ENCODE results near the gene NXPE4. TPM values are rescaled to one million over a fixed set of nuclear protein-coding genes. Genes with fewer than 3 reads are reported as not detected.
"Not testable (repeated sequence)": the region's sequence is repeated elsewhere in the genome, so short reads cannot be mapped to it uniquely, and the experiment has no call there.

Gene NXPE4
- total RNA-seq, 4 donors from 2014 or later, result 0.53 to 3.5 (median 0.67) TPM; not detected in 1

DNA sequence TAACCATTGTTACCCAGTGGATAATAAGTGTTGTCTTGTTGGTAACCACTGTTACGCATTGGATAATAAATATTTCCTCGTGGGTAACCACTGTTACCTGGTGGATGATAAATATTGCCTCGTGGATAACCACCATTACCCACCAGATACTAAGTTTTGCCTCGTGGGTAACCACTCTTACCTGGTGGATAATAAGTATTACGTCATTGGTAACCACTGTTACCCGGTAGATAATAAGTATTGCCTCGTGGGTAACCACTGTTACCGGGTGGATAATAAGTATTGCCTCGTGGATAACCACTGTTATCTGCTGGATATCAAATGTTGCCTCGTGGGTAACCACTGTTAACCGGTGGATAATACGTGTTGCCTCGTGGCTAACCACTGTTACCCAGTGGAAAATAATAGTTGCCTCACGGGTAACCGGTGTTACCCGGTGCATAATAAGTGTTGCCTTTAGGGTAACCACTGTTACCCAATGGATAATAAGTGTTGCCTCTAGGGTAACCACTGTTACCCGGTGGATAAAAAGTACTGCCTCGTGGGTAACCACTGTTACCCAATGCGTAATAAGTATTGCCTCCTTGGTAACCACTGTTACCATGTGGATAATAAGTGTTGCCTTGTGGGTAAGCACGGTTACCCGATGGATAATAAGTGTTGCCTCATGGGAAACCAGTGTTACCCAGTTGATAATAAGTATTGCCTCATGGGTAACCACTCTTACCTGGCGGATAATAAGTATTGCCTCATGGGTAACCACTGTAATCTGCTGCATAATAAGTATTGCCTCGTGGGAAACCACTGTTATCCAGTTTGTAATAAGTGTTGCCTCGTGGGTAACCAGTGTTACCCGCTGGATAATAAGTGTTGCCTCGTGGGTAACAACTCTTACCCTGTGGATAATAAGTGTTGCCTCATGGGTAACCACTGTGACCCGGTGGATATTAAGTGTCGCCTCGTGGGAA lies 21.9 kb upstream of the NXPE4 start:
- TF ChIP-seq, protein P1, sequence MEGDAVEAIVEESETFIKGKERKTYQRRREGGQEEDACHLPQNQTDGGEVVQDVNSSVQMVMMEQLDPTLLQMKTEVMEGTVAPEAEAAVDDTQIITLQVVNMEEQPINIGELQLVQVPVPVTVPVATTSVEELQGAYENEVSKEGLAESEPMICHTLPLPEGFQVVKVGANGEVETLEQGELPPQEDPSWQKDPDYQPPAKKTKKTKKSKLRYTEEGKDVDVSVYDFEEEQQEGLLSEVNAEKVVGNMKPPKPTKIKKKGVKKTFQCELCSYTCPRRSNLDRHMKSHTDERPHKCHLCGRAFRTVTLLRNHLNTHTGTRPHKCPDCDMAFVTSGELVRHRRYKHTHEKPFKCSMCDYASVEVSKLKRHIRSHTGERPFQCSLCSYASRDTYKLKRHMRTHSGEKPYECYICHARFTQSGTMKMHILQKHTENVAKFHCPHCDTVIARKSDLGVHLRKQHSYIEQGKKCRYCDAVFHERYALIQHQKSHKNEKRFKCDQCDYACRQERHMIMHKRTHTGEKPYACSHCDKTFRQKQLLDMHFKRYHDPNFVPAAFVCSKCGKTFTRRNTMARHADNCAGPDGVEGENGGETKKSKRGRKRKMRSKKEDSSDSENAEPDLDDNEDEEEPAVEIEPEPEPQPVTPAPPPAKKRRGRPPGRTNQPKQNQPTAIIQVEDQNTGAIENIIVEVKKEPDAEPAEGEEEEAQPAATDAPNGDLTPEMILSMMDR (IDR thresholded peaks at IDR 0.05), result no peak
- TF ChIP-seq POLR2A (IDR thresholded peaks at IDR 0.05), result no peak
- Histone ChIP-seq H3K36me3 (no peaks in the 10 kb centered on the region), H3K27me3 (no peaks in the 10 kb centered on the region), H3K4me3 (no peak overlapping the region), H3K9me3 (no peaks in the 10 kb centered on the region), H3K4me1 (no peaks in the 10 kb centered on the region), H3K27ac (no peak overlapping the region)
- no peak for DNase-seq

DNA sequence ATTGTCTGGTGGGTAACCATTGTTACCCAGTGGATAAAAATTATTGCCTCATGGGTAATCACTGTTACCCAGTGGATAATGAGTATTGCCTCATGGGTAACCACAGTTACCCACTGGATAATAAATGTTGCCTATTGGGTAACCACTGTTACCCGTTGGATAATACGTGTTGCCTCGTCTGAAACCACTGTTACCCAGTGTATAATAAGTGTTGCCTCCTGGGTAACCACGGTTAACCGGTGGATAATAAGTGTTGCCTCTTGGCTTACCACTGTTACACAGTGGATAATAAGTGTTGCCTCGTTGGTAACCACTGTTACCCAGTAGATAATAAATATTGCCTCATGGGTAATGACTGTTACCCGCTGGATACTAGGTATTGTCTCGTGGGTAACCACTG lies 20.9 kb upstream of the NXPE4 start:
- Histone ChIP-seq H3K27ac (no peak overlapping the region), H3K4me1 (no peaks in the 10 kb centered on the region), H3K27me3 (no peaks in the 10 kb centered on the region), H3K36me3 (no peaks in the 10 kb centered on the region), H3K9me3 (no peaks in the 10 kb centered on the region), H3K4me3 (no peak overlapping the region)
- no peak for DNase-seq
- no peak for TF ChIP-seq POLR2A (IDR thresholded peaks at IDR 0.05)
- TF ChIP-seq, protein P1 (IDR thresholded peaks at IDR 0.05), result no peak

DNA sequence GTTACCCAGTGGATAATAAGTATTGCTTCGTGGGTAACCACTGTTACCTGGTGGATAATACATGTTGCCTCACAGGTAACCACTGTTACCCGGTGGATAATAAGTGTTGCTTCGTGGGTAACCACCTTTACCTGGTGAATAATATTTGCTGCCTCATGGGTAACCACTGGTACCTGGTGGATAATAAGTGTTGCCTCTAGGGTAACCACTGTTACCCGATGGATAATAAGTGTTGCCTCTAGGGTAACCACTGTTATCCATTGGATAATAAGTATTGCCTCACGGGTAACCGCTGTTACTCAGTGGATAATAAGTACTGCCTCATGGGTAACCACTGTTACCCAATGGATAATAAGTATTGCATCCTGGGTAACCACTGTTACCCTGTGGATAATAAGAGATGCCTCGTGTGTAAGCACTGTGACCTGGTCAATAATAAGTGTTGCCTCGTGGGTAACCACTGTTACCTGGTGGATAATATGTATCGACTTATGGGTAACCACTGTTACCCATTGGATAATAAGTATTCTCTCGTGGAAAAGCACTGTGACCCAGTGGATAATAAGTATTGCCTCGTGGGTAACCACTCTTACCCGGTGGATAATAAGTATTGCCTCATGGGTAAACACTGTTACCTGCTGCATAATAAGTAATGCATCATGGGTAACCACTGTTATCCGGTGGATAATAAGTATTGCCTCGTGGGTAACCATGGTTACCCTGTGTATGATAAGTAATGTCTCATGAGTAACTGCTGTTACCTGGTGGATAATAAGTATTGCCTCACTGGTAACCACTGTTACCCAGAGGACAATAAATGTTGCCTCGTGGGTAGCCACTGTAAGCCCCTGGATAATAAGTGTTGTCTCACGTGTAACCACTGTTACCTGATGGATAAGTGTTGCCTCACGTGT lies 20.1 kb upstream of the NXPE4 start:
- no peaks in the 10 kb centered on the region for H3K4me1 ChIP-seq
- no peak for TF ChIP-seq POLR2A (IDR thresholded peaks at IDR 0.05)
- TF ChIP-seq, protein P1 (IDR thresholded peaks at IDR 0.05), result no peak
- no peaks in the 10 kb centered on the region for H3K36me3 ChIP-seq
- H3K27me3 ChIP-seq, result no peaks in the 10 kb centered on the region
- no peak overlapping the region for H3K27ac ChIP-seq
- no peak overlapping the region for H3K4me3 ChIP-seq
- H3K9me3 ChIP-seq, result no peaks in the 10 kb centered on the region
- DNase-seq, result no peak

DNA sequence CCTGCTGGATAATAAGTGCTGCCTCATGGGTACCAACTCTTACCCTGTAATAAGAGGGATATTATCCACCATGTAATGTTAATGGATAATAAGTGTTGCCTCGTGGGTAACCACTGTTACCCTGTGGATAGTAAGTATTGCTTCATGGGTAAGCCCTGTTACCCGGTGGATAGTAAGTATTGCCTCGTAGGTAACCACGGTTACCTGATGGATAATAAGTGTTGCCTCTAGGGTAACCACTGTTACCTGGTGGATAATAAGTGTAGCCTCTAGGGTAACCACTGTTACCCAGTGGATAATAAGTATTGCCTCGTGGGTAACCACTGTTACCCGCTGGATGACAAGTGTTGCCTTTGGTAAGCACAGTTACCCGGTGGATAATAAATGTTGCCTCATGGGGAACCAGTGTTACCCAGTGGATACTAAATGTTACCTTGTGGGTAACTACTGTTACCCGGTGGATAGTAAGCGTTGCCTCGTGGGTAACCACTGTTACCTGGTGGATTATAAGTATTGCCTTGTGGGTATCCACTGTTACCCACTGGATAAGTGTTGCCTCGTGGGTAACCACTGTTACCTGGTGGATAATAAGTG lies 18.6 kb upstream of the NXPE4 start:
- no peak for DNase-seq

DNA sequence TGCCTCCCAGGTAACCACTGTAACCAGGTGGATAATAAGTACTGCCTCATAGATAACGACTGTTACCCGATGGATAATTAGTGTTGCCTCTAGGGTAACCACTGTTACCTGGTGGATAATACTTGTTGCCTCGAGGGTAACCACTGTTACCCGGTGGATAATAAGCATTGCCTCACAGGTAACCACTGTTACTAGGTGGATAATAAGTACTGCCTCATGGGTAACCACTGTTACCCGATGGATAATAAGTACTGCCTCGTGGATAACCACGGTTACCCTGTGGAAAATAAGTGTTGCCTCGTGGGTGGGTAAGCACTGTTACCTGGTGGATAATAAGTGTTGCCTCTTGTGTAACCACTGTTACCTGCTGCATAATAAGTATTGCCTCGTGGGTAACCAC lies 17.5 kb upstream of the NXPE4 start:
- not testable (repeated sequence) for DNase-seq, H3K4me3 ChIP-seq, H3K27me3 ChIP-seq, H3K9me3 ChIP-seq, H3K4me1 ChIP-seq, H3K27ac ChIP-seq, H3K36me3 ChIP-seq

More for the DNA sequence above, 18.6 kb upstream of the NXPE4 start:
- Histone ChIP-seq H3K4me3 (no peak overlapping the region), H3K27me3 (no peaks in the 10 kb centered on the region), H3K4me1 (no peaks in the 10 kb centered on the region), H3K36me3 (no peaks in the 10 kb centered on the region), H3K9me3 (no peaks in the 10 kb centered on the region), H3K27ac (no peak overlapping the region)
- TF ChIP-seq POLR2A (IDR thresholded peaks at IDR 0.05), result no peak
- TF ChIP-seq, protein P1 (IDR thresholded peaks at IDR 0.05), result no peak
